DOHH2 (cell line): ENCODE measurements around the gene PCYOX1L.

Source experiments
- H3F3A ChIP-seq: fragments of 200-600 bp; sonication (generic), shearing (Covaris generic); 2 replicates; pipeline ENCODE4 v1.6.0; 2016; ENCODE audit warnings: antibody characterized with exemption, mild to moderate bottlenecking; ENCODE audit not compliant: control insufficient read depth, insufficient read depth
- H3K27ac ChIP-seq: fragments of 200-600 bp; sonication (generic); 2 replicates; pipeline ENCODE4 v1.5.1; 2014; ENCODE audit warnings: low read depth, mild to moderate bottlenecking, low read length, moderate library complexity
- H3K27me3 ChIP-seq: fragments of 200-600 bp; sonication (generic); 2 replicates; pipeline ENCODE4 v1.6.1; 2014; ENCODE audit warnings: mild to moderate bottlenecking, low read length, mixed read lengths; ENCODE audit not compliant: control insufficient read depth
- H3K36me3 ChIP-seq: fragments of 200-600 bp; sonication (generic); 2 replicates; pipeline ENCODE4 v1.6.1; 2014; ENCODE audit warnings: mild to moderate bottlenecking, low read length, moderate library complexity, mixed read lengths; ENCODE audit not compliant: control insufficient read depth
- H3K4me1 ChIP-seq: fragments of 200-600 bp; sonication (generic); 2 replicates; pipeline ENCODE4 v1.6.1; 2014; ENCODE audit warnings: mild to moderate bottlenecking, low read length, mixed read lengths; ENCODE audit not compliant: control insufficient read depth
- H3K4me2 ChIP-seq: fragments of 200-600 bp; sonication (generic); 2 replicates; pipeline ENCODE4 v1.6.0; 2014; ENCODE audit warnings: mild to moderate bottlenecking, low read length, moderate library complexity
- H3K4me3 ChIP-seq: fragments of 200-600 bp; sonication (generic); 2 replicates; pipeline ENCODE4 v1.5.1; 2014; ENCODE audit warnings: mild to moderate bottlenecking, low read length, mixed read lengths
- H3K79me2 ChIP-seq: fragments of 200-600 bp; sonication (generic); 2 replicates; pipeline ENCODE4 v1.6.1; 2014; ENCODE audit warnings: mild to moderate bottlenecking, low read length, mixed read lengths; ENCODE audit not compliant: control insufficient read depth
- H3K9me2 ChIP-seq: fragments of 200-600 bp; sonication (generic); replicated peaks from 2 replicates; pipeline ENCODE4 v1.6.1; 2014; ENCODE audit warnings: mild to moderate bottlenecking, low read length, mixed read lengths; ENCODE audit not compliant: control insufficient read depth
- H3K9me3 ChIP-seq: fragments of 200-600 bp; sonication (generic); 2 replicates; pipeline ENCODE4 v1.6.1; 2014; ENCODE audit warnings: antibody characterized with exemption, low read length, mixed read lengths; ENCODE audit not compliant: control insufficient read depth, insufficient read depth
- H4K20me1 ChIP-seq: fragments of 200-600 bp; sonication (generic); 2 replicates; pipeline ENCODE4 v1.6.0; 2014; ENCODE audit warnings: low read depth, mild to moderate bottlenecking, antibody characterized with exemption, low read length, moderate library complexity; ENCODE audit not compliant: control insufficient read depth, insufficient read depth
- CTCF ChIP-seq: fragments of 200-600 bp; sonication (generic); IDR thresholded peaks from one replicate; pipeline ENCODE4 v1.5.1; 2014; ENCODE audit warnings: antibody characterized with exemption, mild to moderate bottlenecking, low read depth, low read length; ENCODE audit not compliant: poor library complexity, severe bottlenecking
- EZH2phosphoT487 ChIP-seq: fragments of 200-600 bp; sonication (generic); IDR thresholded peaks from 2 replicates; pipeline ENCODE4 v1.6.1; 2017; ENCODE audit warnings: borderline replicate concordance, mild to moderate bottlenecking, antibody characterized with exemption, low read length, moderate library complexity, mixed read lengths

PCYOX1L gene

GRCh38 chr5:149367249-149367971, 9.6 kb downstream of the PCYOX1L start:
- Histone ChIP-seq H3K4me2 (no peak overlapping the region), H3K27me3 (no peaks in the 10 kb centered on the region), H3K79me2 (no peaks in the 10 kb centered on the region), H3F3A (no peaks in the 10 kb centered on the region), H3K4me1 (no peaks in the 10 kb centered on the region), H3K27ac (no peak overlapping the region), H3K9me3 (no peaks in the 10 kb centered on the region), H3K4me3 (no peak overlapping the region), H3K9me2 (no peaks in the 10 kb centered on the region), H3K36me3 (peaks cover 48% of the 10 kb centered on the region), H4K20me1 (no peaks in the 10 kb centered on the region; the same call in 1 of the 2 replicates)
- peak; percentile 92 for TF ChIP-seq CTCF
- no peak for TF ChIP-seq EZH2phosphoT487

GRCh38 chr5:149367972-149368645, 10.3 kb downstream of the PCYOX1L start:
- no peak overlapping the region for H3K4me2 ChIP-seq
- no peak for TF ChIP-seq CTCF
- no peak for TF ChIP-seq EZH2phosphoT487

GRCh38 chr5:149370878-149371277, 13.0 kb downstream of the PCYOX1L start:
- Histone ChIP-seq H3K36me3 (peaks cover 33% of the 10 kb centered on the region), H3K4me3 (no peak overlapping the region), H3F3A (no peaks in the 10 kb centered on the region), H3K4me2 (no peak overlapping the region), H4K20me1 (no peaks in the 10 kb centered on the region; the same call in 1 of the 2 replicates), H3K27me3 (no peaks in the 10 kb centered on the region), H3K79me2 (no peaks in the 10 kb centered on the region), H3K27ac (no peak overlapping the region), H3K4me1 (no peaks in the 10 kb centered on the region), H3K9me3 (no peaks in the 10 kb centered on the region), H3K9me2 (no peaks in the 10 kb centered on the region)
- TF ChIP-seq CTCF: no peak
- no peak for TF ChIP-seq EZH2phosphoT487

More at GRCh38 chr5:149367972-149368645, 10.3 kb downstream of the PCYOX1L start:
- no peaks in the 10 kb centered on the region for H3K9me3 ChIP-seq
- no peaks in the 10 kb centered on the region for H3K27me3 ChIP-seq
- no peaks in the 10 kb centered on the region; the same call in 1 of the 2 replicates for H4K20me1 ChIP-seq
- H3K27ac ChIP-seq: no peak overlapping the region
- H3K4me3 ChIP-seq: no peak overlapping the region
- H3K4me1 ChIP-seq: no peaks in the 10 kb centered on the region
- no peaks in the 10 kb centered on the region for H3K79me2 ChIP-seq
- H3F3A ChIP-seq: no peaks in the 10 kb centered on the region
- no peaks in the 10 kb centered on the region for H3K9me2 ChIP-seq
- H3K36me3 ChIP-seq: peaks cover 41% of the 10 kb centered on the region
